ENCODE data around the gene BACH1.
"Not testable (repeated sequence)": the region's sequence is repeated elsewhere in the genome, so short reads cannot be mapped to it uniquely, and the experiment has no call there.

BACH1 gene

GRCh38 chr21:29350246-29350779 is 51.6 kb downstream of the BACH1 start:
- no peak for DNase-seq

DNA sequence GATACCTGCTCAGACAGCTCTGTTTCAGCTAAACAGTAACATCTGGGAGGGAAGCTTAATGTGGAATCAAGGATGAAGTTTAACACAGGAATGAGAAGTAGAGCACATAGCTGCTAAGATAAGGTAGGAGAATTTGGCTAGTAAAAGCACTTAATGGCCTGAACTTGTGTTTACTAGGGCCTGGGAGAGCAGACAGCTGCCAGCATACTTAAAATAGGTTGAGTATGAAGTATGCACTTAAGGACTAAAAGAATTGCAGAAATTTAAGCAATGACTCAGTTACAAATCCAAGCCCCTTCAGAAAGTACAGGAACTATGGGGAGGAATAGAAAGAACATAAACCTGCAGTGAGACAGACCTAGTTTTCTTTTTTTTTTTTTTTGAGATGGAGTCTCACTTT is 53.0 kb downstream of the BACH1 start:
- DNase-seq = peak; percentile 80

- DNase-seq = not testable (repeated sequence)
Measured at GRCh38 chr21:29355043-29355710, 56.5 kb downstream of the BACH1 start.

DNA sequence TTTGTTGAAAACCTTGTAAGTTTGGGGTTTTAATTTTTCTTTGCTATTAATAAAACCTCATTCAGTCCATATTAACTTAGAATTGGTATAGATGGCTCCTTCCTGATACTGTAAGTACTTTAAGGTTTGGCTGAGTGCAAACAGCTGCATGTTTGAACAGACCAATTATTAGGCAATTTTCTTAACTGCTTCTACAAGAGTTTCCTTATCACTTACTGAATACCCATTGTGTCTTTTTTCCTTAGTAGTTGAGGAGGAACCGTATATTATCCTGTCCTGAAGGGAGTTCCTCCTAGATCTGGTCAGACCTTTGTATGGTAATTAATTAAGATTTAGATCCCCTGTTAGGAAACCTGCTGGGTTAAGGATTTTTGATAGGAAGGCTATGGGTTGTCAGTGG is 57.6 kb downstream of the BACH1 start:
- not testable (repeated sequence) for DNase-seq

- not testable (repeated sequence) for DNase-seq
Measured at GRCh38 chr21:29356810-29357209, 58.1 kb downstream of the BACH1 start.

DNA sequence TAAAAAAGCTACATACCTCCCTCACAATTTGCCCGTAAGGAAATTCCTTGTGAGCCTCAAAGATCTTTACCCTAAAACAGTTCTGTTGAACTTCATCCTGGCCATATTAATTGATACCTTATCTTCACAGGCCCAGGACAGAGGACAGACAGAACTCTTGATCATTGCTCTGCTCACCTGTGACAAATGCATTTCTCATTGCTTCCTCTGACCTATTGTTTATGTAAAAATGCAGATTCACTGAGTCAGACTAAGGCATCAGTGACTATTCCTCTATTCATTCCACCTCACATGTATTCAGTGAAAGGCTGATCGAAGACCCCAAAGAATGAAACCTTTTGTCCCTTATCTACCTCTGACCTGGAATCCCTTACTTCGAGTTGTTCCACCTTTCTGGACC is 61.0 kb downstream of the BACH1 start:
- DNase-seq = no peak

- DNase-seq = no peak
Measured at GRCh38 chr21:29360799-29361765, 62.4 kb downstream of the BACH1 start.

DNA sequence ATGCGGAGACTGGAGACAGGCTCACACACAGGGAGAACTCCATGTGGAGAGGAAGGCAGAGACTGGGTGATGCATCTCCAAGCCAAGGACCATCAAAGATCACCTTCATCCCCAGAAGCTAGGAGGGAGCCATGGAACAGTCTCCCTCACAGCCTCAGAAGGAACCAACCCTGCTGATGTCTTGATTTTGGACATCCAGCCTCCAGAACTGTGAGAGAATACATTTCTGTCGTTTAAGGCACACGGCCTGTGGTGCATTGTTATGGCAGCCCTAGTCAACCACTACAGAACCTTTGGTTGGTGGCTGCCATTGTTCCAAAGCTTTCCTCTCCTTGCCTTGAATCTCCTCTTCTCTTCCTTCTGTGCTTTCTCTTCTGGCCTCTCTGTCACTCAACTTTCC is 64.0 kb downstream of the BACH1 start:
- no peak for DNase-seq

DNA sequence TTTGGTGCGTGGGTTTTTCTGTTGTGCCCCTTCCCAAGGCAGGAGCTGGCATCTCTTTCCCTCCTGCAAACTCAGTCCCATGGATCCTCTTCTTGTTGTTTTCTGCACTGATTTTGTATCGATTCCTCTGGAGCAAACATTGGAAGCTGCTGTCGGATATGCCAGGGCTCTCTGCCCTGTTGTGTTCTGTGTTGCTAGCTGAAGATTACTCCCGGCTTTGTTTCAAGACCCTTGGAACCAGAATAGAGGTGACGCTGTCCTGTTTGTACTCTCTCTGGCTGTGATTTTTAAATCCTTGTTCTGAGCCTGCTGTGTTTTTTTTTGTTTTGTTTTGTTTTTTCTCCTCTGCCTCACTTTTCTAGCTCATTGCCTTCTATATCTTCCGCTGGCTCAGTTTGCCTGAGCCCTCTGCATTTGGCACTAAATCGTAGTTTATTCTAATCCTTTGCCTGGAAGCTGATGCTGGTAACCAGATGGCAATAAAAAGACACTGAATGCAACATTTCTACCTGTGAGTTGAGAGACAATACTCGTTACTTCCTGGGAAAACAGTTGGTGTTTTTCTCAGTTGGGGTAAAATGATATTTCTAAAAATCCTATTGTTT is 67.0 kb downstream of the BACH1 start:
- DNase-seq = no peak

- no peak for DNase-seq
Measured at GRCh38 chr21:29366532-29366931, 67.8 kb downstream of the BACH1 start.

DNA sequence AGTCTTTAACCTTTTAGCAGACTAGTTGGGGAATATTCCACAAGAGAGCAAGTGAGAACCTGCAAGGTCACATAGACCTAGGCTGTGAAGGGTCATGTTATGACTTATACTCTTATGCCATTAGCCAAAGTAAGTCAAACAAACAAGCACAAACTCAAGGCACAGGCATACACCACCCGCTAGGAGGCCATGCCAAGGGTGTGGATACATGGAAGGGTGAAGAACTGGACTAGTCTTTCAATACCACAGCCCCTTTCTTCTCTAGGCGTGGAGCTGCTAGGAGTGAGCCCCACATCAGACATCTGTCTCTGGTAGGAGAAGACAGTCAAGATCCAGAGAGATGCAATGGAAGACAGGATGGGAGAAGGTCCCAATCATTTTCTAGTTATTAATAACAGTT is 68.6 kb downstream of the BACH1 start:
- no peak for DNase-seq

- DNase-seq = no peak
Measured at GRCh38 chr21:29368906-29369305, 70.2 kb downstream of the BACH1 start.

DNA sequence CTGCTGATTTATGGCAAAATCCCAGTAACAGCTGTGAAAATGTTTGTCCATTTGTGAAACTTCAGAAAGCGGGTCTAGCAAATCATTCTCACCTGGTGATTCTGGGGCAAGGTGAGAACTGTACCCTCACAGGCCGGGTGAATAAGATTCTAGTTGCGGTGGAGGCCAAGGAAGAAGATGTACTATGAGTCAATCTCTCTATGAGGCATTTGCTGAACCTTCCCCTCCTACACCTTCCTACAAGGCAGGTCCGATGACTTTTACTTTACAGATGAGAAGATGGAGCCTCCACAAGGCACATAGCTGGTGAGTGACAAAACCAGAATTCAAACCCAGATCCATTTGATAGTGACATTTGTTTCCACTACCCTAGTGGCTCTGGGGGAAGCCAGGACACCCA is 72.7 kb downstream of the BACH1 start:
- DNase-seq = no peak

- DNase-seq = peak; percentile 83
Measured at GRCh38 chr21:29372063-29372802, 73.5 kb downstream of the BACH1 start.

- no peak for DNase-seq
Measured at GRCh38 chr21:29374481-29374880, 75.8 kb downstream of the BACH1 start.

GRCh38 chr21:29376556-29376955 is 77.8 kb downstream of the BACH1 start:
- DNase-seq = peak; percentile 43

GRCh38 chr21:29377266-29377665 is 78.5 kb downstream of the BACH1 start:
- DNase-seq = no peak

DNA sequence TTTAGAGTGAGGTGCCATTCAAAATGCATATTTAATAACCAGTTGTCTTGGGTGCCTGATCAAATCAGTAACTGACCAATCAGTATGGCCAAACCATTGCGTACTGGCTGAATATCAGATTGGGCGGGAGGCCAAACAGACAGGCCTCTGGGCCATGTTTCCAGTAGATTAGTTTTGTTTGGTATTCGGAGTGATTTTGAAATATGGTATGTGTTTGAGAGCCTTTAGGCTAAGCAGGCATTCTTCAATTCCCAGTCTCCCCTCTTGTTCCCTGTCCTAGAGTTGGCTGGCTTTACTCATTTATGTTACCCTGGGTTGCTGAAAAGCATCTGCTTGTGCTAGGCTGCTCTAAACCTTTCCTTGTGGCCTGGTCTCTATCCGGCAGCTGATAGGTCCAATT is 80.1 kb downstream of the BACH1 start:
- peak; percentile 71 for DNase-seq

DNA sequence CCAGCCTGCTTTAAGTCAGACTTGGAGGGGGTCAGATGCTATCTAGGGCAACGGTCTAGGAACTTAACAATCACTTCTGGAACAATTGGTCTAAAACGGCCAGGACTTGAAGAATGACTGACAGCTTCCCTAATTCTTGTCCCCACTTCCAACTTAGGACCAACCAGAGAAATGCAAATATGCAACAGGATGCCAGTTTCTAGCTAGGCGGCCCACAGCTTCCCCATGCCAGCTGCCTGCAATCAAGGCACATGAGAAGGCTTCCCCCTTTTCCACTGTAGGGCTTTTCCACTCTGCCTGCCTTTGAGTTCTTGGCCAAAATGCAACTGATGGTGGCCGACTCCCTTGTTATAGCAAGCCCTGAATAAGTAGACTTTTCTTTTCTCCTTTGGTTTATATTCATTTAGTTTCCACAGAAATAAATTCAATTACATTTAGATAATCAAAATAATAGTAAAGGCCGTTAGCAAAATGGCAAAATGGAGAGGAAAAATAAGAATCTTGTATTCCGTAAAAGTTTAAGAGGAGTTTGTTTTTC is 80.9 kb downstream of the BACH1 start:
- DNase-seq = no peak

GRCh38 chr21:29382030-29382654 is 83.4 kb downstream of the BACH1 start:
- DNase-seq = peak; percentile 88

DNA sequence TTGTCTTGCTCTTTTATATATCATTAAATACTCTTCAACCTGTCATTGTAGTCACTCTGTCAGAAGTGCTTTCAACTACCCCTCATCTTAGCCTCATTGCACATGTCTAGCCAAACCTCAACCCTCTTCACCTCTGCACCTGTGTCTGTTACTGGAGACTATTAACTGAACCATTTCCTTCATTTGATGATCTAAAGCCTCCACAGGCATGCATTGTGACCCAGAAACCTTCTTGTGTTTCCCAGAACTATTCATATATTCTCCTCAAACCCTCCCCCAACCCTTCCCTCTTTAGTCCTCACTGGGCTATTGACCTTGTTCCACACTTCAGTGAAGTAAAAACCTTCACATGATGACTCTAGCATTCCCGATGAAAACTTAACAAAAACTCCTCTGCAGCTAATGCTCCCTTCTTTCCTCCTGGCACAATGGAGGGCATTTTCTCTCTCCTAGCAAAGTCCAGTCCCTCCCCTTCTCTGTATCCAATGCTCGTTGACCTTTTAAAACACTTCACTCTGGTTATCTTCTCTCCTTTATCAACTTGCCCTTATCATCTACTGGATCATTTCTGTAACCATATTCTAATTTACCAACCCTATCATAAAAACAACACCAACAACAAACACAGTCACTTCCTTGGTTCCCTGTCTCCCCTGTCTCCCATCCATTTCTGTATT is 86.1 kb downstream of the BACH1 start:
- DNase-seq = no peak

All from EL (cell line).